NCI-H774 (cell line): ENCODE measurements around the gene NECTIN1.

ENCODE experiments used
- DNase-seq: peaks from one replicate; lab custom pipeline; 2025; lab: John Stamatoyannopoulos, UW

The NECTIN1 gene

DNA sequence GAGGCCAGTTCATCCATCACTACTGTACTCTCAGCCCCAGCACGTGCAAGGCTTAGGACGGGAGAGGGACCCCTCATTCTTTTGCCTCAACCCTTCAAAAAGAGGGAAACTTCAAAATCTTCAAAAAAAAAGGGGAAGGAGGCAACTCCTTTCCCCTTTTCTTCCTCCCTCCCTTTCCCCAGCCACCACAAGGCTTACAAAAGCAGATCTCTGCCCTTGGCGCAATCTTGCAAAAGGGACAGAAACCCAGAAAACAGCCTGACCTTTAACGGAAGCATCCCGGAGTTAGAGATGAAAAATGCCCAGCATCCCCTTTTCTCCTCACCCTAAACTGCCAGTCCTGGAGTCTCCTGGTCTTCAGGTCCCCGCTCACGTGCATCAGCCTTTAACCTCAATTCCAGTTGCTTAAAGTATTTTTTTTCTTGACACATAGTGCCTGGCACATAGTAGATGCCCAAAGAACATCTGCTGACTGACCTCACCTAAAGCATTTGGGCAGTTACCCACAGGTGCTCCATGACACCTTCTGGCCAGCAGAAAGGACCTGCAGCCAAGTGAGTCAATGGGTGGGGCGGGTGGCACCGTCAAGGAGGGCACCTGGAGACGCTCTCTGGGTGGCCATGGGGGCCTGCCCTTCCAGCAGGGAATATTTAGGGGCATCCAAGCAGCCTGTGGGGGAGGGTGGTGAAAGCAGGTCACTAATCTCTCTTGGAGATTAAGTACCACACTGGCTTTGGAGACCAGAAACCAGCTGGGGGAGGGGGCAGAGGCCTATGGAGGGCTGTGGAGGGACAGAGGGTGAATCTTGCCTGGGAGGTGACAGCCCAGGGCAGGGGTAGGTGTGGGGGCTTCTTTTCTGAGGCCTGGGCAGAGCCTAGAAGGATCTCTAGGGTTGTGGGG, 16.3 kb downstream of the NECTIN1 start:
- no peak for DNase-seq

DNA sequence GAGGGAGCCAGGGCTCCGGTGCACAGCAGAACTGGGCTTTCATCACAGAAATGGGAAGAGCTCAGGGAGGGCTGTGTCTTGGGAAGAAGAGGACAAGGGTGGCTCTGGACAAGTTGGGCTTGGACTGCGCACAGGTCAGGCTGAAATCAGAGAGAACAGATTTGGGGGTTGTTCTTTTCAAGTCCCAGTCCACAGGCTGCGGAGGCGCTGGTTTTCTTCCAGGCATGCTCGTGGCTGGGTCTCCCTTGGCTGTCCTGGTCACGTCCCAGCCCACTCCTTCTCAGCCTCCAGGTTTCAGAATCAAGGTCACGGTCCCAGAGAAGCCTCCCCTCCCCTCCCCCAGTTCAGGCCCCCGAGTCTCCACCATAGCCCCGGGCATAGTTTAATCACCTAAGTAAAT, 17.0 kb downstream of the NECTIN1 start:
- DNase-seq = no peak

DNA sequence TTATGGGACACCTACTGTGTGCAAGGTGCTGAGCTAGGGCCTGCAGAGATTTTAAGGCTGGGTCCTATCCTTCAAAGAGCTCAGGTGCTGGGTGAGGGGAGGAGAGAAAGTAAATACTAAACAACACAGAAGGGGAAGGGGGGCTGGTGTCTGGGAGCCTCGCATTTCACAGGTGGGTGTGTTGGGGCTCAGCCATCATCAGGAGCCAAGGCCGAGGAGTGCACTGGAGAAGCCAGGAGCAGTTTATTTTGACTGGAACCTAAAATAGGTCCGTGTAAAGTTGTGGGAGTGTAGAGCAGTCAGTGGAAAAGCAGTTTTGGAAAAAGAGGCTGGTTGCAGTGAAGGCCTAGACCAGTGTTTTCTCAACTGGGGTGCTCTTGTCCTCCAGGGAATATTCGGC, 17.5 kb downstream of the NECTIN1 start:
- DNase-seq = no peak

DNA sequence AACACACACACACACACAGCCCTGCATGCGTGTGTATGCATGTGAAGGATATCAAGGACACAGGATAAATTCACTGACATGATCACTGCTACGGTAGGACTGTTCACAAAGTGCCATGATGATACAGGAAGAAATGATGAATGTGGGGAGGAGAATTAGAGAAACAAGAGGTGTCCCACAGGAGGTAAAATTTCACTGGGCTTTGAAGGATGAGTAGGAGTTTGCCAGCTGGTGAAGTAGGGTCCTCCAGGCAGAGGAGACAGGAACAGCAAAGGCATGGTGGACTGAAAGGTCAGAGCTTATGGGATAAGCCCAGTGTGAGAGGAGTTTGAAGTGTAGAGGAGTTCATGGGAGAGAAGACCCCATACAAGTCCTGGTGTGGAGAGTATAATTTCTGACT, 18.6 kb downstream of the NECTIN1 start:
- no peak for DNase-seq

DNA sequence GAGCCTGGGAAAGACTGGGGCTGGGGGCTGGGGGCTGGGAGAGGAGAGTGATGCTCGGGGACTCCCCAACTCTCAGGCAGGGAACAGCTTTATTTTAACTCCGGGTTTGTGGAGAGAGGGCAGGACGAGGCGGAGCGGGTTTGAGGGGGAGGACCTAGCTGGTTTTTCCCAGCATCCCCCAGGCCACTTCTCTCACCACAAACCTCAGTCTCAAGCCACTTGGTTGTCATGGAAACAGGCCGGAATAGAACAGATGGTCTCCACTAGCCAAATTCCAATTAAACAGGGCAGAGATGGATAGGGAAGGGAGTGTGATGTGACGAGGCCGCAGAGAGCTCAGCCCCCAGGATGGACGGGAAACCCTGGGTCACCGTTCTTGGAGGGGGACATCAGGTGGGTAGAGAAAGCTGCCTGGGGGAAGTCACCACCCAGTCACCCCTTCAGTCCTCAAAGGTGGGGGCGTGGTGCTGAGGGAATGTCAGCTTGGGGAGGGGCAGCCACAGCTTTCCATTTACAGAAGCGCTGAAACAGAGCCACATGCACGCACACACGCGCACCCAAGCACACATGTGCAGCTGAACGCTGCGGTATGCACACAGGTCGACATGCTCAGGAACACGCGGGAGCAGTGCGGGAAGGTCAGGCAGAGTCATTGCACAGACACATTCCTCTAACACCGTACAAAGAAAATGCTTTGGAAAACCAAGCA, 19.2 kb downstream of the NECTIN1 start:
- DNase-seq = no peak

DNA sequence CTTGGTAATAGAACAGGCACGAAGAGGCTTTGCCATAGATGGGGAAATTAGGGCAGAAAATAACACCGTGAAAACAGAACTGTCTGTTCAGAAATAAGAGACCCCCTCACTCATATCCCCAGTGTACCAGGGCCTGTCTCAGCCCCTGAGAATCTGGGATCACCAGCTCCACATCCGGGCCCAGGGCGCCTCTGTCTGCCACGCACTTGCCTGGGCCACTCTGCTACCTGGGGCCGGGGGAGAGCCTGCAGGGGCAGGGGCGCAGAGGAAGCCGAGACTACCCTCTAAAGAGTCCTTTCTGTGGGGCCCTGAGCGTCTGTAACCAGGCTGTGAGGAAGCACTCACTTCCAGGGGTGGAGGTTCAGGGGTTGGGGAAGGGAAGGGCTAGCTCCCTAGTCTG, 19.8 kb downstream of the NECTIN1 start:
- DNase-seq = no peak

DNA sequence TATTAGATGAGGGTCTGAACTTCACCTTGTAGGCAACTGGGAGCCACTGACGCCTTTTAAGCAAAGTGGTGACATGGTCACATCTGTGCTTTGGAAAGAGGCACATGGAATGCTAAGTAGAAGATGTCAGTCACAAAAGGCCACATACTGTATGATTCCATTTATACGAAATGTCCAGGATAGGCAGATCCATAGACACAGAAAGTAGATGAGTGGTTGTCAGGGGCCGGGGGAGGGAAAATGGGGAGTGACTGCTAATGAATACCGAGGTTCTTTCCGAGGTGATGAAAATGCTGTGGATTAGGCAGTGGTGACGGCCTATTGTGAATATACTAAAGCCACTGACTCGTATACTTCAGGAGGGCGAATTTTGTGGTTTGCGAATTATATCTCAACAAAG, 20.6 kb downstream of the NECTIN1 start:
- no peak for DNase-seq

DNA sequence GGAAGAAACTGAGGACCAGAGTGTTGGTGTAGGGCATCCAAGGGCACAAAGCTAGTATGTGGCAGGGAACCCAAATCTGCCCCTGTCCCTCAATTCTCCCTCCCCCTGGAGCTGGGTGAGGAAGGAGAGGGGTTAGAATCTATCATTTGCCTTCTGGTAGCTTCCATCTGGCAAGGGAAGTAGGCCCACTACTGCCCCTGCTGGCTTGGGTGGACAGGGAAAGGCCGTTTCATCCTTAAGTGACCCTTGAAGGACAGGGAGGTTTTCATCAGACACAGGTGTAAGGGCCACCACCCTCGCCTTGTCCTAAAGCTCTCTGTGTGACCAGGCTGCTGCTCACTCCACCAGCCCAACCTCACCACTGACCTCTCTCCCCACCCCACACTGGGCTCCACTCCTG, 22.1 kb downstream of the NECTIN1 start:
- no peak for DNase-seq

DNA sequence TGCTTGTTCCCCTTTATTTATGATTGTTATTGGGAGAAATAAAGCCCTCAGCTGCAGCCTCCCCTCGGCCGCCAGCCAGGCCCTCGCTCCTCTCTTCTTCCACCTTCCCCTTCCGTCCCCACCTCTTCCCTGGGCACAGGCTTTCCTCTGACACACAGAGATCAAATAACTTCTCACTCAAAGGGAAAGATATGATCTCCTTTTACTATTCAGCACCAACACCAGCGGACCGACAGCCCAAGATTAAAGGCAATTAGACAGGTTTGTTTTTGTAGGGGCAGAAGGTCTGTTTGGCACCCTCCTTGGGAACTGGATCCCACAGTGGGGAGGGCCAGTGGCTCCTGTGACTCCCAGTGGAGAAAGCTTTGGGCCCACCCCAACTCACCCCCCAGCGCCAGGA, 23.0 kb downstream of the NECTIN1 start:
- no peak for DNase-seq

DNA sequence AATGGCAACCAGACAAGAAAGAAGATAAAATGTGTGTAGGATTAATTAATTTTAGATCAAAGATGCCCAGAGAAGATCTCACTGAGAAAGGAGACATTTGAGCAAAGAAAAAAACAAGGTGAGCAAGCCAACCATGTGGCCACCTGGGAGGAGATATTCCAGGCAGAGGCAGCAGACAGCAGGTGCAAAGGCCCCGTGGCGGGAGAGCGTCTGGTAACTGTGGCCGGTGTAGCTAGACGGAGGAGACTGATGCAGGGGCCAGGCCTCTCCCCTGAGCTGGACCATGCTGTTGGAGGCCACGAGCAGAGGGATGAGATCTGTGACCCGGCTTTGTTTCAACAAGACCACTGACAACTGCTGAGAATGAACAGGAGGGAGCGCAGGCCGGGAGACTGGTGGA, 23.6 kb downstream of the NECTIN1 start:
- no peak for DNase-seq

DNA sequence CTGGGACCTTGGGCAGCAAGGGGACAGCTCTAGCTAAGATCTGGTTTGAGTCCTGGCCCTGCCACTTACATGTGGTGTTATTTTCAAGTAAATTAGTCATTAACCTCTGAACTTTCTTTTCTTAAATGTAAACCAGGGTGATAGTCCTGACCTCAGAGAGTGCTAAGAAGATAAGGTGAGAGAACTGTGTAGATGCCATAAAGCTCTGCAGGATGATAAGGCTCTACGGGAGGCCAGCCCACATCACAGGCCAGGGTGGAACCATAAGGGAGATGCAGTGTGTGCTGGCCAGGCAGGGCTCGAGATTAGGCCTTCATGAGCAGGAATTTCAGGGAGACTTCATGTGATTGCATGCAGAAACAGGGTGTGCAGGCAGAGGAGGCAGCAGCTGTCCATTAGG, 24.2 kb downstream of the NECTIN1 start:
- DNase-seq = no peak

DNA sequence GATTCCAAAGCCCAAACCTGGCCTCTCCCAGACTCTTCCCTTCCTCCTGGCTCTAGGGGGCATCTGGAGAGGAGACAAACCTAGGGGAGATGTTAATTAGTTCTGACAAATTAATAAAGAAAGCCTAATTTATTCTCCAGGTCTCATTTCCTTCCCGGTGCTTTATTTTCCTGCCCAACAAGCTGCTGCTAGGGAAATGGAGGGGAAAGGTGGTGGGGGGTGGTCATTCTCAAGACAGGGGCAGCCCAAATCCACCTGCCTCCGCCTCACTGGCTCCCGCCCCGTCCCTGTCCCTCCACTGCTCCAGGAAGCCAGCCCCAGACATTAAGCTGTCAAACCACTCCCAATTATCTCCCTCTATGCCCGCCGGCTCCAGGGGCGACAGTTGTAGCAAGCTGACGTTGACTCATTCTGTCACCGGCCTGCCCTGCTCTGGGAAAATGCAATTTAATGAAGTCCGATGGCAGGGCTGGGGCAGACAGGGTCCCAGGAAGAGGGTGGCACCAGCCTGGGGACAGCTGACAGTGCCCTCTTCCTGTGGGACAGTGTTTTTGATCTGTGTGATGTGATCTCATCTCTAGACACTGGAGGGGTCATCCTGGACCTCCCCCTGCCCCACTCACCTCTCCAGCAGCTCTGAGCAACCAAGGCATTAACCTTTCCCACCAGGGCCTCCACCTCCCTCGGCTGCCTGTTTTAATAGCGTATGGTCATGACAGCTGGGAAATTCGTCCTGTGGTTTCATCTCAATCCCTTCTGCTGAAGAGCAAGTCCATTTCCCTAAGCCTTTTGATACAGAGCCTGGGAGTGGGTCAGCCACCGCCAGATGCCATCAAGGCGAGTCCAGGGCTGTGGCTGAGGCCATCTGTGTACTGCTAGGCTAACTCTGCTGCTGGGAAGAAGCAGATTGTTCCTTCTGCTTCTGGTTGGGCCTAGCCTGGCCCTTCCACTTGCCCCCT, 27.1 kb downstream of the NECTIN1 start:
- no peak for DNase-seq

DNA sequence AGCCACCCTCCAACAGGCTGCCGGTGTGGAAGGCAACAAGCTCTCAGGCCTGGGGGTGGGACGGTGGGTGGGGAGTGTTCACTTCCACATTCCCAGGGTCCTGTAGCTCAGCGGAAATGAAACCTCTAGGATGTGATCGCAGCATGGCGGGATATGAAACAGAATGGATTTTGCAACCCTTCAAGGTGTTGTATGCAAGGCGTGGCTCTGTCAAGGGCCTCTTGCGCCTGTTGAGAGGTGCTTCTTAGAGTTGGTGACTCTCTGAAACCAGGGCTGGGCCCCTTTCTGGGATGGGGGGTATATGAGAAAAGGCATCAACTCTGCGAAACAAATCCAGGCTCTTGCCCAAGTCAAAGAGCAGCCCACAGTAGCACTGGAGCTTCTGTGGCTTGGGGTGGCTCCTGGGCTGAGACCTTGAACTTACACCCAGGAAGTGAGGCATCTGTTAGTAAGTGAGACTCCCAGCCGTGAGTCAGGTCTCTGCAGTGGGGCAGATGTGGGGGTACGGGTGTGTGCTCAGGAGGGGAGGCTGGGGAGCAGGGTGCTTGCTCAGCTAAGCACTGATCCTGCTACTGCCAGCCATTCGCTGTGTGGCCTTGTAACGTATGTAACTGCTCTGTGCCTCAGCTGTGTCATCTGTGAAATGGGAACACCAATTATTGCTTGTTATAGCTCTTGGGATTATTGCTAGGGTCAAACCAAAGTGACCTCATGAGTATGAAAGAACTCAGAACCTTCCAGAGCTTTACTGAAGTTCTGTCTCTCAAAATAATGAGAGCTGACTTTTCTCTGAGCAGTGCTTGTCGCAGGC, 28.3 kb downstream of the NECTIN1 start:
- DNase-seq = no peak

DNA sequence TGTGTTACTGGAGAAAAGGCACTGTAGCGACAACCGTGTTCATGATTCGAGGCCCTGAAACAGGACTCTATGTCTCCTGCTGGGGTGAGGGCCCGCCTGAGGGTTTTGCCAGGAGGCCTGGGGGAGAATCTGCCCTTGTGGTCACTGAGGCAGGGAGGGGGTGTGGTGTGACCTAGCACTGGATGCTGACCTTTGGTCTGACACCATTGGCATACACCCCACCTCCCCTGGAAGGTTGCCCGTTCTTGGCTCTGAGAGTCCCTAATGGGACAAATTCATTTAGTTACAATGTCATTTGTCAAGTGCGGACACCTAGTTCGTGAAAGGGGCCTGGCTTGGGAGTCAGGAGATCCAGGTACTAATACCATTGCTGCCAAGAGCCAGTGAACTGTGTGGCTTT, 29.0 kb downstream of the NECTIN1 start:
- no peak for DNase-seq

DNA sequence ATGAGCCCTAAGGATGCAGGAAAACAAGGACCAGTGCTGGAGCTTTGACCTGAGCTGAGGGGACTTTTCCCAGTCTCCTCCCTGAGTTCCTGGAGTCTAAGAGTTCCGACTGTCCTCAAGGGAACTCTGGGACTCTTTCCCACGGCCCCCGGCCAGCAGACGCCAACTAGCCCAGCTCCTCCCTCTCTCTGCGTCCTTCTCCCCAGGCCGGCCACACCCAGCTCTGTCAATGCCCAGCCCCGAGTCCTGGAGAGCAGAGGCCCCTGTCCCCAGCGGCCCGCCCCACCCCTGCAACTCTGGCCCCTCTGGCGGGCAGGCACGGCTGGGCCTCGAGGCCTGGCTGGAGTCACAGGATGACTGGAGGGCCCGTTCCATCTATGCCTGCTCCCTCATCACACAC, 29.8 kb downstream of the NECTIN1 start:
- no peak for DNase-seq

DNA sequence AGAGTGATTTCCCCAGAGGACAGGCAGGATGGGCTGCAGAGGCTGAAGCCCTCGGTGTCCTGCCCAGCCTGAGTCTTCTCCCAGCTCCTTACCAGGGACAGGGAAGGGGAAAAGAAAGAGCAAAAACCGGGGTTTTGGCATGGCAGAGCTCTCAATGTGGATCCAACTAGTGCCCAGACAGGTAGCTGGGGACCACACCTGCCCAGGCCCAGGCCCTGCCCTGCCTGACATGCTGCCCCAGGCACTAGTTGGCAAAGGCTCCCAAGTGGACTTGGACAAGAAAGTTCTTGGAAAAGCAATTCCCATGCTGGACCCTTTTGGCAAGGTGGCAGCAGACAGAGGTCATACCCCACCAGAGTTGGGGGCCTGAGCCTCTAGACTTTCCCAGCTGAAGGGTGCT, 31.1 kb downstream of the NECTIN1 start:
- no peak for DNase-seq

DNA sequence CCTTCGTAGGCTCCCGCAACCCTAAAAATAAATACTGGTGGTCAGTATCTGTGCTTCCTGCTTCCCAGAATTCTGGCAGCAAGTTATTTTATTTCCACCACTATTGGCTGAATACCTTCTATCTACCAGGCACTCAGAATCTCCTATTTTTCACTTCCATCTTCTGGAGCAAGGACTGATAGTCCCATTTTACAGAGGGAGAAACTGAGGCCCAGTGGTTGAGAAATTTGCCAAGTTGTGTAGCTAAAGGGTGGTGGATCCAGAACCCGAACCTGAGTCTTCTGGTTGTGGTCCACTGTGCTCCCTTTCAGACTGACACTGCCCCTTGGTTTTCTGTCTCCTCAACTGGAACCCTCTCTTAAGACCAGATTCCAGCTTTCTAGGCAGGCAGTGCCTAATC, 31.6 kb downstream of the NECTIN1 start:
- no peak for DNase-seq

DNA sequence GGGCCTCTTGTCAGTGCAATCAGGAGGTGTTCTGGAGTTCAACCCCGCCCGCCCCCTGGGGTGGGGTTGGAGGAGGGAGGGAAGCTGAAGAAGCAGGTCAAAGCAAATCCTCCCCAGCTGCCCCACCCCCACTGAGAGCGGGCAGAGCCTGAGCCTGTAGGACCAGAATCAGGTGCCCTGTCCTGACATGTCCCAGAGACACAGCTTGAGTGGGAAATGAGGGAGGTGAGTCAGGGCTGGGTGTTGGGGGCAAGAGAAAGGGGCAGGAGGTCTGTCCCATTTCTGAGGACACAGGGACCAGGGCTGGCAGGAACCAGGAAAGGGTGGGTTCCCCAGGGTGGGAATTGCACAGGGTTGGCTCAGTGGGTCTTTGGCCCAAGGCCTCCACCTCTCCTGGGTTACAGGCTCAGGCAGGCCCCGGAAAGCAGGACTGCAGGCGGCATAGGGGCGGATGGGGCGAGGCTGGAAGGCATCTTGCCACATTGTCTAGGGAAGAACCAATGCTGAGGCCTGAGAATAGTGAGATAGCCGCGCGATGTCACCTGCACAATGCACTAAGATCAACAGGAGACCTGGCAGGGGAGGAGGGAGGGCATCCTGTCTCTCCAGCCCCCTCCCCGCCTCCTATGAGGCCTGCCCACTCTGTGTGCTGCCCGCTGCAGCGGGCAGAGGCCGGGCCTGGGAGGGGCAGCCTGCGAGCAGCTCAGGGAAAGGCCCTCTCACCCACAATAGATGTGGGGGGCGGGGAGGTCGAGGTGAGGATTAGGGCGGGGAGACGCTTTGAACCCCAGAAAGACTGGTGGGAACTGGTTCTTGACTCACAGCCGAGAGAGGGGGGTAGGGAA, 32.4 kb downstream of the NECTIN1 start:
- DNase-seq = no peak

DNA sequence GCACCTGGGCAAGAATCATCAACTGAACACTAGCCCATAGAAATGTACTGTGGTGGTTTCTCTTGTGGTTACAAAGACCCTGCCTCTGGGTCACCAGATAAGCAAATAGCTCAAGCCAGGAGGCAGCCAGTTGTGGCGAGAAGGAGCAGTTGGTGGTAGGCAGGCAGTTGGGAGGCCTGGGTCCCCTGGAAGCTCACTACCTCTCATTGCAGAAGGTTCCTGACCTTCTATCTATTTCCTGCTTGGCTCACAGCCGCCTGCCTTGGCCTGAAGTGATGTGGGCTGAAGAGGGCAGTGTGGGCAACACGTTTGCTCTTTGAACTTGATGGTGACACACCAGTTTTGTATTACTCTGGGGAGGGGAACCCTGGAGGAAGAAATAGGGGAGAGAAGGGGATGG, 34.7 kb downstream of the NECTIN1 start:
- DNase-seq = no peak

DNA sequence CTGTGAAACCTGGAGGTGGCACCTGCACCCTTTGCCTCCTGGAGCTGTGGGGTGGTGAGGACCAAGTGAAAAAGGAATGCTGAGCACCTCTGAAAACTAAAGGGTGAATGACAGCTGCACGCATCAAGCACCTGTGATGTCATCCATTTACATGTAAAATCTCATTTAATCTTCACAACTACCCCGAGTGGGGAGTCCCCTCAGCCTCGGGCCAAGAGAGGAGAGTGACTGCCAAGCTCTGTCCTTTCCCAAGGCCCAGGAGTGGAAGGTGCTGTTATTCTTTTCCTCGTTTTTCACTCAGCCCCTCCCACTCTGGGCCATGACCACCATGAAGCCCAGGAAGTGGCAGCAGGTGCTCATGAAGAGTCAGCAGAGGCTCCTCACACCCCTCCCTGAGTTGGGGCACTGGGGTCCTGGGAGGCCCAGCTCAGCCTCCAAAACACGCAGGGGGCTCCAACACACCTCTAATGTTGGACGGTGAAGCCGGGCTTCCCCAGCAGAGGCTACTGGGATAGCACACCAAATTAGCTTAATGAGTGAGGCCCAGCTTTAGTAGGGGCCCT, 35.7 kb downstream of the NECTIN1 start:
- no peak for DNase-seq

DNA sequence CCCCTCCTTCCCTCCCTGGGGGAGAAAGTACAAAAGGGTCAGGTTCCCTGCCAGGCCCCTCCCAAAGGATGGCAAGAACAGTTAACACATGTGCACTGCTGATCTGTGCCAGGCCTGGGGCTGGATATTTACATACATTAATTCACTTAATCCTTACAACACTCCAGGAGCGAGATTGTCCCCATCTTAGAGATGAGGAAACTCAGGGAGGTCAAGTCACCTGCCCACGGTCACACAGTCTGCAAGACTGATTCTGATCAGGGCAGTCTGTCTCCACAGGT, 36.5 kb downstream of the NECTIN1 start:
- DNase-seq = no peak
